ENCODE data around the gene LCN12.

DNA sequence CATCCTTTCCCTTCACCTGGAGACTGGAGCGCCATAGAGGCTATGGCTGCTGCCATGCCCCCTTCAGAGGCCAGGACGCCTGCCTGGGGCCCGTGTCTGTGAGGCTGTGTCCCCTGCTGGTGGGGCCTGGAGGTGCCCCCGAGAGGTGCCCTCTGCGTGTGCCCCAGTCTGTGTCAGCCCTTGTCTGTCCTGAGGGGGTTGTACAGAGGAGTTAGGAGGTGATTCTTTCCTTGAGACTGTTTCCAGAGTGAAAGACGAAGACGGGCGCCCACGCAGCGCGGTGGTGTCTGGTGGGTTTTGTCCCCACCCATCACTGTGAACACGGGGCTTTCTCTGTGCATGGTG lies 41.2 kb upstream of the LCN12 start:
- TF ChIP-seq POLR2A (IDR thresholded peaks at IDR 0.05) (no peak), POLR2AphosphoS5 (IDR thresholded peaks at IDR 0.05) (no peak)
- TF ChIP-seq, protein P1, sequence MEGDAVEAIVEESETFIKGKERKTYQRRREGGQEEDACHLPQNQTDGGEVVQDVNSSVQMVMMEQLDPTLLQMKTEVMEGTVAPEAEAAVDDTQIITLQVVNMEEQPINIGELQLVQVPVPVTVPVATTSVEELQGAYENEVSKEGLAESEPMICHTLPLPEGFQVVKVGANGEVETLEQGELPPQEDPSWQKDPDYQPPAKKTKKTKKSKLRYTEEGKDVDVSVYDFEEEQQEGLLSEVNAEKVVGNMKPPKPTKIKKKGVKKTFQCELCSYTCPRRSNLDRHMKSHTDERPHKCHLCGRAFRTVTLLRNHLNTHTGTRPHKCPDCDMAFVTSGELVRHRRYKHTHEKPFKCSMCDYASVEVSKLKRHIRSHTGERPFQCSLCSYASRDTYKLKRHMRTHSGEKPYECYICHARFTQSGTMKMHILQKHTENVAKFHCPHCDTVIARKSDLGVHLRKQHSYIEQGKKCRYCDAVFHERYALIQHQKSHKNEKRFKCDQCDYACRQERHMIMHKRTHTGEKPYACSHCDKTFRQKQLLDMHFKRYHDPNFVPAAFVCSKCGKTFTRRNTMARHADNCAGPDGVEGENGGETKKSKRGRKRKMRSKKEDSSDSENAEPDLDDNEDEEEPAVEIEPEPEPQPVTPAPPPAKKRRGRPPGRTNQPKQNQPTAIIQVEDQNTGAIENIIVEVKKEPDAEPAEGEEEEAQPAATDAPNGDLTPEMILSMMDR (IDR thresholded peaks at IDR 0.05): no peak
